ENCODE results near the gene MAD1L1.

The MAD1L1 gene

DNA sequence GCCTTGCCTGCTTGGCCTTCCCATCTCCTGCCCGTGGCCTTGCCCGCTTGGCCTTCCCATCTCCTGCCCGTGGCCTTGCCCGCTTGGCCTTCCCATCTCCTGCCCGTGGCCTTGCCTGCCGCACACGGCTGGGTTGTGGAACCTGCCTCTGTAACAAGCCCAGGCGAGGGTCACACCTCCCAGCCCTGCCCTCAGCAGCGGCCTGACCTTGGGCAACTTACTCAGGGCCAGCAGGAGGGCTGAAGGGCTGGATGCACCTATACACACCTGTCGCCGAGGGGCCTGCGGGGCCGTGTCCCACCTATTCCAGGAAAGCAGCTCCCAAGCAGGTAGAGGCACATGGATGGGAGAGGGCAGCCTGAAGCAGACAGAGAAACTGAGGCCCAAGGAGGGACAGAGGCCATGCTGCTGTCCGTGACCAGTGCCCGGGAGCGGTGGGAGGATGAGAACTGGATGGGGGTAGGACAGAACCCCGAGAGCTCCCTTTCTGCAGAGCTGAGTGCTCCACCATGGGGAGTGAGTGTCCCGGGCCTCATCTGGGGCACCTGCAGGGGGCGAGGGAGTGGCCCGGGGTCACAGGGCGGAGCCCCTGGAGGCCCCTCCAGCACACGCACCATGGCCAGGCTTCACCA, 285.0 kb downstream of the MAD1L1 start:
- no peak for DNase-seq

- DNase-seq = no peak
These were observed 285.8 kb downstream of the MAD1L1 start for GRCh38 chr7:1946773-1947450.

DNA sequence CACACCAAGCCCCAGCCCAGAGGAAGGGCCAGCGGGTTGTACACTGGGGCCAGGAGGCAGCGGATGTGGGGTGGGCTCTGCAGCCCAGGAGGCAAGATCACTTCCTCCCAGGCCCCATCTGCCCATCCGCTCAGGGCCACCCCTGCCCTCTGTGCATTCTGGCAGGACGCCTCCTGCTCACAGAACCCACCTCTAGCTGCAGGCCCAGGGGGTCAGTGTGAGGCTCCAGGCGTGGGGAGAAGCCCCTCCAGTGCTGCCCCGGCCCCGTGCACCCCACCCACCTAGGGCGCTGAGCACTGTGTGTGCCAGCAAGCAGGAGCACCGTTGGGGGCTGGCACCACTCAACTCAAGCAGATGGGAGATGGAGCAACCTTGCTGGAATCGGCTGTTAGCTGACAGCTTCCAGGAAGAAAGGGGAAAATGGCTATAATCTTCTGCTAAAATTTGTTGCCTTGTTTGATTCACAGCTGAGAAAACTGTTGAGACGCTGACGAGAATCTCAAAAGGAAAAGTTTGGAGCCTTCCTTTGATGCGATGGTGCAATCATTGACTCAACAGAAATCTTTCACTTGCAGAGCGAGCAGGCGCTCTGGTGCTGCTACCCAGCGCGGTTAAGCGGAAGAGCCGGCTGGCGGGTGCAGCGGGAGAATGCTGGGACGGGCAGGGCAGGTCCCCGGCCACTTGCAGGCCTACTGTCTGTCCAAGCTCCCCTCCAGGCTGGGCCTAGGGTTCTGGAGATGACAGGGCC, 286.5 kb downstream of the MAD1L1 start:
- DNase-seq = no peak

GRCh38 chr7:1945558-1945957, 287.2 kb downstream of the MAD1L1 start:
- DNase-seq = no peak

- DNase-seq = no peak
These were observed 288.0 kb downstream of the MAD1L1 start for GRCh38 chr7:1944619-1945210.

- DNase-seq = no peak
These were observed 288.7 kb downstream of the MAD1L1 start for GRCh38 chr7:1943933-1944618.

GRCh38 chr7:1943326-1943725, 289.4 kb downstream of the MAD1L1 start:
- no peak for DNase-seq

- DNase-seq = no peak
These were observed 289.8 kb downstream of the MAD1L1 start for GRCh38 chr7:1942941-1943289.

GRCh38 chr7:1942243-1942940, 290.4 kb downstream of the MAD1L1 start:
- DNase-seq = no peak

GRCh38 chr7:1941464-1942242, 291.1 kb downstream of the MAD1L1 start:
- no peak for DNase-seq

DNA sequence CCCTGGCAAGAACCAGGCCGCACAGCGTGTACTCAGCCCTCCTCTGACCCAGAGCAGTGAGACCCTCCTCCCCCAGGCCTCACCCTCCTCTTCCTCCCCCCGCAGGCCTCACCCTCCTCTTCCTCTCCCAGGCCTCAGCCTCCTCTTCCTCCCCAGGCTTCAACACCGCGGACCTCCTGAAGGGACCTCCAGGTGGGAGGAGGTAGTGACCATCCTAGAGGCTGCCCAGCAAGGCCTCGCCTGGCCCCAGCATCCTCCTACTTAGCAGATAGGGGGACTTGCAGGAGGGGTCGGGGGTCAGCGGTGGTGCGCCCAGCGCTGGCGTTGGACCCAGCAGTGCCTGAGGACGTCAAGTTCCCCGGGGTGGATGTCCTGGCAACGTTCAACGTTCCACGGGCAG, 291.9 kb downstream of the MAD1L1 start:
- DNase-seq = no peak

DNA sequence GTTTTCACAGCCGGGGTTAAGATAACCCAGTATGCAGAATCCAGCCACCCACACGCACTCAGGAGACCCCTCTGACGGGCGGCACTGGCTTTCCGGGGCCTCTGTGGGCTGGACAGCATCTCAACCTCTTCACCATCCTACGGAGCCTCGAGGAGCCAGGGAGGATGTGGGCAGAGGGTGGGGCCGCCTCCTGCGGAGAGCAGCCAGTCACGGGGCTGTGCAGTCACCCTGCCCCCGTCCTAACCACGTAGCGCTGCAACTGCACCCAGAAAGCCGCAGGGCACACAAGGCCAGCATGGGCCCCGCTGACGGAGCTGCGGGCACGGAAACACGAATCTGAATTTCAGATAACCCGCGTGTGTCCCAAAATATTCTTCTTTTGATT, 292.4 kb downstream of the MAD1L1 start:
- peak in 8 of 56 donors; percentile 8 to 44 (median 25) for DNase-seq

DNA sequence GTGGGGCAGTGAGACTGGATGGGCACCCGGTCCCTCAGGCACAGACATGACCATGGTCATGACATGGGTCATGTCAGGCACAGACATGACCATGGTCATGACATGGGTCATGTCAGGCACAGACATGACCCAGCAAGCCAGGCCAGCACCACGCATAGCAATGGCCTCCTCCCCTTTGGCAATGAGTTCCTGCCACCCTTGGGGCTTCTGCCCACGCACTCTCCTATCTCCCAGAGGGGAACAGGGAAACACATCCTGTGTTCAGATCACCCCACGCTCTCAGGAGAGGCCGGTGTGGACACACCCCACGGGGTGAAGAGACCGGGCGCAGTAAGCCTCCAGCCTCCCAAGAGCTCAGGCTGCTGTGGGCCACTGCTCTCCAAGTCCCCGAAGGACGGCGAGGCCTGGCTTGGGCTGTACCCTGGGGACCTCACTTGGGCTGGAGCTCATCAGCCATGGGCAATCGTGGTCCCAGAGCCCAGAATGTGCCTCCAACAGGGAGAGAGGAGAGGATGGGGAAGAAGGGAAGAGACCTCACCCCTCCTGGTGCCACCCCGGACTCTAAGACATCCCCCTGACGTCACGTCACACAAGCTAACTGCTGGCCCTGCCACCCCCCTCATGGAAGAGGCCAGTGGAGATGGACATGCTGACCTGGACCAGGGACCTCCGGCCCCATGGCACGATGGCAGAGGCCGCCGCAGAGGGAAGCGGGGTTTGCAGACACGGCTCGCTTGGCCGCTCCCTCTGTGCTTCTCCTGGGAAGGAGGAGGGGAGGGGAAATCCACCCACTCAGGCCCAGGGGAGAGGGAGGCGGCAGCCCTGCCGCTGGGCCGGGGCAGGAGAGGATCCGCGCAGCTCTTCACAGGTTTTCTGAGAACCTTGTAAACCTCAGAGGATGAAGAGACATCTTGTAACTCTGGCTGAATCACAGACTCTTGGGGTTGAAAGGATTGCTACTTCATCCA, 293.0 kb downstream of the MAD1L1 start:
- no peak for DNase-seq

DNA sequence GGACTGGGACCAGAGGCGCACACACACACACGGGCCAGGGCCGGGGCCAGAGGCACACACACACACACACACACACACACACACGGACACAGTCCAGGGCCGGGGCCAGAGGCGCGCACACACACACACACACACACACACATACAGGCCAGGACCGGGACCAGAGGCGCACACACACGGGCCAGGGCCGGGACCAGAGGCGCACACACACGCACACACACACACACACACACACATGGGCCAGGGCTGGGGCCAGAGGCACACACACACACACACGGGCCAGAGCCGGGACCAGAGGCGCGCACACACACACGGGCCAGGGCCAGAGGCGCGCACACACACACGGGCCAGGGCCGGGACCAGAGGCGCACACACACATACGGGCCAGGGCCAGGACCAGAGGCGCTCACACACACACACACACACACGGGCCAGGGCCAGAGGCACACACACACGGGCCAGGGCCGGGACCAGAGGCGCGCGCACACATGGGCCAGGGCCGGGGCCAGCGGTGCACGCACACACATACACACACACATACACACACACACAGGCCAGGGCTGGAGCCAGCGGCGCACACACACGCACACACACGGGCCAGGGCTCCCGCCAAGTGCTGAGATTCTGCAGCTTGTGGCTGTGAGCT, 293.8 kb downstream of the MAD1L1 start:
- DNase-seq = no peak

- no peak for DNase-seq
These were observed 295.5 kb downstream of the MAD1L1 start for GRCh38 chr7:1937252-1937605.

DNA sequence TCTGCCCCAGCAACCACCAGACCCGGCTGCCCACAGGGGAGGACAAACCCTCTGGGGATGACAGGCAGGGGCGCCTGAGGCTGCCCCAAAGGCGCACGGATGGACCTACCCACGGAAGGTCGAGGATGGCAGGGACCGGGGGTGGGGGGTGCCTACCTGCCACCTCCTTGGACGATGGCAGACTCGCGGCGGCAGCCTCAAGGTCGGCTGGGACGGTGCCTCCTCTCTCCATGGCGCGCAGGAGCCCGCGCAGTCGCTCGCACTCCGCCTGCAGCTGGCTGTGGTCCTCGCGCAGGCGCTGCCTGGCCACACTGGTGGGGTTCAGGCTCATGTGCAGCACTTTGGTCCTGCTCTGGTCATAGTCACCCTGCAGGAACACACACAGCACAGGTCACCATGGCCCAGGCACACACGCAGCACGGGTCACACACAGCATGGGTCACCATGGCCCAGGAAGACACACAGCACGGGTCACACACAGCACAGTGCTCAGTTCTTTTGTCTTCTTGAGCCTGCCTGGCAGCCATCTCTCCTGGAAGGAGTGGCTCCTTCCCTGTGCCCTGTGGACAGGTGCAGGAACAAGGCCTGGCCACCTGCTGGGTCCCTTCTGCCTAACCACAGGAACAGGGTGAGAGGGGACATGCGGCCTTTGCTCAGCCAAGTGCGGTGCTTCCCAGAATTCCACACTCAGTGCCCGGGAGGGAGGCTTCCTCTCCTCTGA, 296.1 kb downstream of the MAD1L1 start:
- no peak for DNase-seq

DNA sequence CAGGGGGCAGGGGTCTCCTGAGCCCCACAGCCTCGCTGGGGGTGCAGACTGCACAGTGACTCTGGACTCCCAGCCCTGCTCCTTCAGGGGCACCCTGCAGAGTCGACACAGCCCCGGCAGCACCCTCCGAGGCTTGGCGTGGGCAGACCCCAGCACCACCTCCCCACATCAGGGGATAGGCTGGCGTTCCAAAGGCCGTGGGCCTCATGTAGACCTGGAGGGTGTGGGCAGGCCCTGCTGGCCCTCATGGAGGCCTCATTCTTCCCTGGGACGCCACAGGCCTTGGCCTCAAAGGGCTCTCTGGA, 296.8 kb downstream of the MAD1L1 start:
- no peak for DNase-seq
